Retina (tissue), 1 donor: ENCODE measurements around the gene B3GNT5.

Experiments
- DNase-seq: peaks from one replicate; pipeline ENCODE4 v3.0.0-alpha.2; 2016

The B3GNT5 gene

GRCh38 chr3:183298701-183299153, 45.7 kb downstream of the B3GNT5 start:
- peak; percentile 63 for DNase-seq

GRCh38 chr3:183299976-183300375, 46.9 kb downstream of the B3GNT5 start:
- DNase-seq, result no peak

GRCh38 chr3:183300996-183301562, 48.0 kb downstream of the B3GNT5 start:
- no peak for DNase-seq

- DNase-seq, result no peak
Measured at GRCh38 chr3:183301937-183302580, 49.0 kb downstream of the B3GNT5 start.

- DNase-seq, result no peak
Measured at GRCh38 chr3:183303690-183304089, 50.6 kb downstream of the B3GNT5 start.

GRCh38 chr3:183306798-183307671, 54.0 kb downstream of the B3GNT5 start:
- DNase-seq, result no peak

GRCh38 chr3:183307749-183308148, 54.7 kb downstream of the B3GNT5 start:
- no peak for DNase-seq

GRCh38 chr3:183308751-183309150, 55.7 kb downstream of the B3GNT5 start:
- no peak for DNase-seq

- DNase-seq, result no peak
Measured at GRCh38 chr3:183309276-183309675, 56.2 kb downstream of the B3GNT5 start.

GRCh38 chr3:183310936-183311335, 57.9 kb downstream of the B3GNT5 start:
- DNase-seq, result no peak

- DNase-seq, result no peak
Measured at GRCh38 chr3:183312433-183312832, 59.4 kb downstream of the B3GNT5 start.

- DNase-seq, result no peak
Measured at GRCh38 chr3:183313351-183313750, 60.3 kb downstream of the B3GNT5 start.

GRCh38 chr3:183313764-183314163, 60.7 kb downstream of the B3GNT5 start:
- no peak for DNase-seq

GRCh38 chr3:183315739-183316138, 62.7 kb downstream of the B3GNT5 start:
- no peak for DNase-seq

- DNase-seq, result no peak
Measured at GRCh38 chr3:183317271-183317670, 64.2 kb downstream of the B3GNT5 start.

- DNase-seq, result no peak
Measured at GRCh38 chr3:183317886-183318865, 65.1 kb downstream of the B3GNT5 start.

- DNase-seq, result no peak
Measured at GRCh38 chr3:183318877-183319276, 65.8 kb downstream of the B3GNT5 start.

- no peak for DNase-seq
Measured at GRCh38 chr3:183319371-183319770, 66.3 kb downstream of the B3GNT5 start.
